SHP77 treated with DMSO at 0.1 percent for 48 hours (cell line): Measurements from ENCODE around the gene CSTPP1.
"Not testable (repeated sequence)": the region's sequence is repeated elsewhere in the genome, so short reads cannot be mapped to it uniquely, and the experiment has no call there.

ENCODE experiments used
- DNase-seq: peaks from one replicate; lab custom pipeline; 2025; lab: John Stamatoyannopoulos, UW

The CSTPP1 gene

DNA sequence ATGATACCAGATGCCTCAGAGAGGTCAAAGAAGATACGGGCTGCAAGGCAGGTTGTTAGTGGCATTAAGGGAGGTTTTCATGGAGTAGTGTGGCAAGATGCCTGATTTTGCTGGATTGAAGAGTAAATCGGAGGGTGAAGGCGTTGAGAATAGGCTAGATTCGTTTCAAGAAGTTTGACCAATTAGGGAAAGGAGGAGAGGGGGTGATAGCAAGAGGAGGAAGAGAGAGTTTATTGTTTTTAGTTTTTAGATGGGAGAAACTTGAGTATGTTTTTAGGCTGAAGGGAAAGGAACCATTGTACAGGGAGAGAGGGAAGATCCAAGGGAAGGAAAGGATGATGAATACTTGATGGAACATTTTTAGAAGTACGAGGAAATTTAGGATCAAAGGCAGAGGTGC lies 16.5 kb downstream of the CSTPP1 start:
- DNase-seq = no peak

DNA sequence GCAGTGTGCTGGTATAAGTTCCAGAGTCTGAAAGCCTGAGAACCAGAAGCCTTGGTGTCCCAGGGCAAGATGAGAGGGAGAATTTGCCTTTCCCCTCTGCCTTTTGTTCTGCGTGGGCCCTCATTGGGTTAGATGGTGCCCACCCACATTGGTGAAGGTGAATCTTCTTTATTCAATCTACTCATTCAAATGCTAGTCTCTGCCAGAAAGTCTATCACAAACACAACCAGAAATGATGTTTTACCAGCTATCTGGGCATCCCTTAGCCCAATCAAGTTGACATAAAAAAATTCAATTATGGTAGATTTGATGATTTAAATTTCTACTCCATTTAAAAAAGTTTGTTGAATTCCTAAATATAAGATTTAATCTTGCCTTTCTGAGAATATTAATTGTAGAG lies 22.2 kb downstream of the CSTPP1 start:
- no peak for DNase-seq

DNA sequence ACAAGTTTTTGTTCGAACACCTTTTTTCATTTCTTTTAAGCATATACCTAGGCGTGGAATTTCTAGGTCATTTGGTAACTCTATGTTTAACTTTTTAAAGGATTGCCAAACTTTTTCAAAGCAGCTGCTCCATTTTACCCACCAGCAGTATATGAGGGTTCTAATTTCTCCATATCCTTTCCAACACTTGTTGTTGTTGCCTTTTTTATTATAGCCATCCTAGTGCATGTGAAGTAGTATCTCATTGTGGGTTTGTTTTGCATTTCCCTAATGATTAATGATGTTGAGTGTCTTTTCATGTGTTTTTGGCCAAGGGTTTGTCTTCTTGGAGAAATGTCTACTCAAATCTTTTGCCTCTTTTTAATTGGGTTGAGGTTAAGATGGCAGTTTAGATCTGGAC lies 24.5 kb downstream of the CSTPP1 start:
- DNase-seq = no peak

DNA sequence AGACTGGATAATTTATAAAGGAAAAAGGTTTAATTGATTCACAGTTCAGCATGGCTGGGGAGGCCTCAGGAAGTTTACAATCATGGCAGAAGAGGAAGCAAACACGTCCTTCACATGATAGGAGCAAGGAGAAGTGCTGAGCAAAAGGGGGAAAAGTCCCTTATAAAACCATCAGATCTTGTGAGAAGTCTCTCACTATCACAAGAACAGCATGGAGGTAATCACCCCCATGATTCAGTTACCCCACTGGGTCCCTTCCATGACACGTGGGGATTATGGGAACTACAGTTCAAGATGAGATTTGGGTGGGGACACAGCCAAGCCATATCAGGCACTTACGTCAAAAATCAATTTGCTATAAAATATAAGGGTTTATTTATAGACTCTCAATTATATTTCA lies 25.3 kb downstream of the CSTPP1 start:
- DNase-seq = not testable (repeated sequence)

DNA sequence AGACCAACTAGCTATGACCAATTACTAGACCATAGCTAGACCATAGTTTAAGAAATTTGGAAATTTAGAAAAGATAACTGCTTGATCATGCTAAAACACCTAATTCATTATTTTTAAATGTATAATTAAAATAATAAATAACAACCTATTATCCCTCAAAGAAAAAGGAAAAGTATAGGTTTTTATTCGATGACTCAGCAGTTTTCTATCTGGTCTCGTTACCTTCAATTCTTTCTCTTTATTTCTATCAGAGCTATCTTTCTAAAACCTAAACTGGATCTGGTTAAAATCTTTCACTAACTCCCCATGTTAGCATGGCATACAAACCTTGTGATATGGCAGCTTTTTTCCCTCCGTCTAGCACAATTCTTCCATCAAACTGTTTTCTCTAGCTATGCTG lies 27.3 kb downstream of the CSTPP1 start:
- DNase-seq = no peak

DNA sequence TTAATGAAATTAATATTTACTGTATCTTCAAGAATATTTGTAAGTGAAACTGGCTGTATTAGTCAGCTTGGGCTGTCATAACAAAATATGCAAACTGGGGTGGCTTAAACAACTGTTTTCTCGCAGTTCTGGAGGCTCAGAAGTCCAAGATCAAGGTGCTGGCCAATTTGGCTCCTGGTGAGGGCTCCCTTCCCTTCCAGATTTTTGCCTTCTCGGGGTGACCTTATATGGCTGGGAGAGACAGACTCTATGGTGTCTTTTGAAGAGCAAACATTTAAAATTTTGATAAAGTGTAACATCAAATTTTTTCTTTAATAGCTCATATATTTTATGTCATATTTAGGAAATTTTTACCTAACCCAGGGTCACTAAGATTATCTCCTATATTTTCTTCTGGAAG lies 30.2 kb downstream of the CSTPP1 start:
- no peak for DNase-seq

DNA sequence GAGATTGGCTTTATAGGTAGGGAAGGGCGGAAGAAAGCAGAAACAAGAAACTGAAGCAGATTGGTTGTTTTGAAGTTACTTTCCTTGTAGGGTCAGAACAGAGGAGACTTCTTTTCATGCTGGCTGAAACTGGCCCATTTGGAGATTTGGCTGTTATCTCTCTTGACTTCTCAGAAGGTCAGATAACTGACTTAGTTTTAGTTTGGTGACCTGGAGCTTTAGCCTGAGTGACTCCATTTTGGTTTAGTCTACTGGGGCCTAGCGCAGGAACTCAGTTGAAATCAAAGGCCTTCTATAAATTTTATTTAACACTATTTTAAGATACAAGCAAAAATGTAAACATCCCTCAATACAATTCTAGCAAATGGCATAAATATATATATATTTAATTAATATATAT lies 31.4 kb downstream of the CSTPP1 start:
- DNase-seq = no peak

DNA sequence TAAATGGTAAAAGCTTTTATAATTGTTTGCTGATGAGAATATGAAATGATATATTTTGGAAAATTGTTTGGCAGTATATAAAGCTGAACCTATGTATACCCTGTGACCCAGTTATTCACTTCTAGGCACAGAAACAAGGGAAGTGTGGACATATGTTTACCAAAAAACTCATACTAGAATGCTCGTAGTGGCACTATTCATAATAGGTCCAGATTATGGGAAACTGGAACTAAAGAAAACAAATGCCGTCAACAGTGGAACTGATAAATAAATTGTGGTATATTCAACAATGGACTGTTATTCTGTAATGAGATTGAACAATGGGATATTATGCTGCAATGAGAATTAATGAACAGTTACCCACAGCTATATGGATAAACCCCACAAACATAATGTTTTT lies 32.8 kb downstream of the CSTPP1 start:
- no peak for DNase-seq

DNA sequence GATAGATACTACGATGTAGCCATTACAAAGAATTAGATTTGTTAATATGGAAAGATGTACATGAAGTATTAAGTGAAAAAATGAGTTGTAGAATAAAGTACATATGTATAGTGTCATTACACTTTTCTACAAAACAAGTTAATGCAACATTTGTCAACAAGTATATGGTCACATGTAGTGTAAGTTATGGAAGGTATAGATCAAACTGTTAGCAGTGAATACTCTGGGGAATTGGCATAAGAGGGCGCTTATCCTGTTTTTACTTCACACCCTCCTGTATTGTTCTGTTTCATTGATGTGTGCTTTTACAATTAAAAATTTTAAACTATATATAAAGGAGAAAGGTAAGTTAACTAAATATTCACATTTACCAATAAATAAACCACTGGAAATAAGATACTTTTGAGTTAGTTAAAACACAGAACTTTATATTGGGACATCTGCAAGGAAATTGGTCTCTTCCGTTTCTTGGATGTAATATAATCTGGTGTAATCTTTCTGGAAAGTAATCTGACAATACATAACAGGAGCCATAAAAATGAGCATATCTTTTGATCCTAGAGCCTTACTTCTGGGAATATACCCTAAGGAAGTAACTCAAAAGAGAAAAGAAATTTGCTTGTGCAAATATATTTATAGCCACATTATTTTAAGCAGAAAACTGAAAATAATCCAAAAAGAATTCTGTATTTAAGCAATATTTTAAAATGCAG lies 34.5 kb downstream of the CSTPP1 start:
- DNase-seq = no peak

DNA sequence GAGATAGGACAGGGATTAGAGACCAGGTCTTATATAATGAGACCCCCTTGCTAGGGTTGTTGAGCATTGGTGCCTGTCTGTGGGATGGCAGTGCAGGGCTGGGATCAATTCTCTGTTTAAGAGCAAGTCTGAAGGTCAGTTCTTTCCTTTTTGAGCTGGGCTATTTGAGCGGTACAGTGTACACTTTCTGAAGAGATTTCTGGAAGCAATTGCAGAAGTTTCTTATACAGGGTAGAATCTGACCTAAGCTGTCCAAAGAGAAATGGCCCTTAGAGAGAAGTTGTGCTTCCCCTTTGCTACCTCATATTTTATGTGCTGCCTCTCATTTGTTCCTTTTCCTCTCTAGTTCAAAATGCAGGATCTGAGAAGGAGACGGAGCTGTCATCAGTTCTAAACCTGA lies 35.8 kb downstream of the CSTPP1 start:
- no peak for DNase-seq

DNA sequence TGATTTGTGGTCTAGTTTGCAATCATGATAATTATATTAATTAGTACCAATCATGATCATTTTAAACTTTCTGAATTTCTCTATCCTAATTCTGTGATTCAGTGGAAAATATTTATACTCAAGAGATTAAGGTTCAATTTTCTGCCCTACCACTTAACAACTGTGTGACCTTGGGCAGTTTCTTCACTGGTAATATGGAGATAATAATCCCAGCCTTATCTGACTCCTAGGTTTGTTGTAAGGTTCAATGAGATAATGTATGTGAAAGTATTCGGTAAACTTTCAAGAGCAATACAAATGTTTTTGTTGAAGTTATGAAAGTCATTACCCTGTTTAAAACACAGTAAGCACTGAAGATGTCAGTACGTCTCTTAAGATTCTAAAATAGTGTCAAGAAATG lies 36.3 kb downstream of the CSTPP1 start:
- DNase-seq = no peak

DNA sequence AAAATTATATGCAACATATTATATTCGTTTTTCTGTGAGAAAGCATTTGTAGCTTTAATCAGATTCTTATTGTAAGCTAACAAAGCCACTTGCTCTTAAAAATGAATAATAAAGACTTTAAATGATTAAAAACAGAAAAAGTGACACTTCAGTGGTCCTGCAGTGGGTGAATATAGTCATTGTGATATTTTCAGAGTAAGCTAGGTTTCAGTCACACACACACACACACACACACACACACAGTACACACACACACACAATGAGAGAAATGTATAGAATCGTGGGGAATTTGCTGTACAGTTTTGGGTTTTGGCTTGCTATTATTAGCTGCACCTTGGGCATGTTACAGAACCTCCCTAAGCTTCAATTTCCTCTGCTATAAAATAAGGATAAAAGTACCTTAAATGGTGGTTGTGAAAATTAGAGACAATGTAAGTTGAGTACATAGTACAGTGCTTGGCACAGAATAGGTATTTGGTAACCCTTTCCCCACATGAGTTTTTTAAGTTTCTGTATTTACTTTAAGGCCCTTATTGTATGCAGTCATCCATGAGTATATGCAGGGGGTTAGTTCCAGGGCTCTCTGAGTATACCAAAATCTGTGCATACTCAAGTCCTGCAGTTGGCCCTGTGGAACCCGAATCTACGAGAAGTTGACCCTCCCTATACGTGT lies 39.8 kb downstream of the CSTPP1 start:
- no peak for DNase-seq

DNA sequence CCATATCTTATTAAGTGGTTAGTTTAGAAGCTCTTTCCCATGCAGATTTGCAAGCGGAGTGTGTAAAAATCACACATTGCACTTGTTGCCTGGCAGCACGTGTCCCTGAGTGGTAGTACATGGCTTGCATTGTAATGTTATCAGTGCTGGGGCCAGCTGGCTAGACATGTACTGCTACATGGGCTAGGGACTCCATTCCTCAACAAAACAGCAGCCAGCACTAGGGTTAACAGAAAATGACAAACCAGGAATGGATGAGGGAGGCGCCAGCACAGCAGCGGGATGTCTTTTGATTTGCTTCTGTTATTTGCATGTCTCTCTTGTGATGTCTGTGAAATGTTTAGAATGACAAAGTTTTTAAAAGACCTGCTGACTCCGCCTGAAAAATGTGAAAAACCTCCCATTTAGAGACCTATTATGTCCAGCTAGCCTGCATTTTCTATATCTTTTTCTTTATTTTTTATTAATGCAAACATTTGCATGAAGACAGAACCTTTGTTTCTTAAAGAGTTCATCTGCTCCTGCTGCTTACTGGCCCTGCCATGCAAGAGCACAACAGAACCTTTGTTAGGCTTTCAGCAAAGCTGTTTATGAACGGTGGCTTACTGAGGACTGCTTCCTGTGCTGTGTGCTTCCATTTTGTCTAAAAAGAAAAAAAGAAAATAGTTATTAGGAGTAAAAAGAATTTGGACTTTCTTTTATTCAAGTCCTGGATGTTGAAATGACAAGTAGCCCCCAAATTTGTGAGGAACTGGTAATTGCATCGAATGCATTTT lies 40.7 kb downstream of the CSTPP1 start:
- no peak for DNase-seq

DNA sequence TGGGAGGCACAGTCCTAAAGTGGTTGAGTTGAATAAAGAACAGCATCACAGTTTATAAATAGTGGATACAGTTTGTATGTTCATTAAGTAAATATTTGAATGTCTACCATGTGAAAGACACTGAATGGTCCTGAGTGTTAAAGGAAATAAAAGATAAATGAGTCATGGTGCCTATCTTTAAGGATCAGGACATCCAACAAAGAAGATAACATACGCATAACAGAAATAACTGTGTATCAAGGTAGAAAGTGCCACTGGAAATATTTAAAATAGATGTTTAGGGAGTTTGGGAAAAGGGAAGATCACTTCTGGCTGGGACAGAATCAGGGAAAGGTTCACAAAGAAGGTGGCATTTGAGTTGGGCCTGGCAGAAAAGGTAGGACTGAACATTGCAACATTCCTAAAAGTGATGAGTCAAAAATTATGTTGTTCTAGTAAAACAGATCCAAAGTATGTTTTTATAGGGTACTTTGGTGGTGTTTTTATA lies 41.5 kb downstream of the CSTPP1 start:
- peak; percentile 43 for DNase-seq

DNA sequence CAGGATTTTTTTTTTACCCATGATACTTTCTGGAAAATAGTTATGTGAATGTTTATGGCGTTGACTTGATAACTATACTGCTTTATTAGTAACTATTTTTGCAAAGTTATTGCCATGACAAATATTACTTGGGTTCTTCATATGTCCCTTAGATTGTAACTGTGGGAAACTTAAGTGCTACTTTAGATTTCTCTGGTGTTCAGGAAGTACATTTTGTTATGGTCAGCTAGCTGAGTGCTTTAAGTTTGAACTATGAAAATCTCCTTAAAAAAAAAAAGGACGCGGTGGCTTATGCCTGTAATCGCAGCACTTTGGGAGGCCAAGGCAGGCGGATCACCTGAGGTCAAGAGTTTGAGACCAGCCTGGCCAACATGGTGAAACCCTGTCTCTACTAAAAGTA lies 42.8 kb downstream of the CSTPP1 start:
- no peak for DNase-seq

DNA sequence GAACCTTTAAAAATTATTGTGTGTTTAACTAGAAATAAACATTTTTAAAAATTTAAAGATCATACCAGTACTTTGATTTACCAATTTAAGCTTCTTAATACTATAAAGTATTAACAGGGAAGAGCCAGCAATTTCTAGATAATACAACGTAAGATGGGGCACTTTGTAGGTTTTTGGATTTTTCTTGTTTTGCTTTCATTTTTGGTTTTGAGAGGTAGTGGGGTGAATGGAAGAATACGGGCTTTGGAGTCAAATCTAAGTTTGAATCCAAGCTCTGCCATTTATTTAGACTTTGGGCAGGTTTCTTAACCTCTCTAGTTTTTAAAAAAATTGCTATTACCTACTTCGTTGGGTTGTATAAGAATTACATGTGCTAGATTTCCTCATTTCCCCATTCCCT lies 44.9 kb downstream of the CSTPP1 start:
- no peak for DNase-seq

DNA sequence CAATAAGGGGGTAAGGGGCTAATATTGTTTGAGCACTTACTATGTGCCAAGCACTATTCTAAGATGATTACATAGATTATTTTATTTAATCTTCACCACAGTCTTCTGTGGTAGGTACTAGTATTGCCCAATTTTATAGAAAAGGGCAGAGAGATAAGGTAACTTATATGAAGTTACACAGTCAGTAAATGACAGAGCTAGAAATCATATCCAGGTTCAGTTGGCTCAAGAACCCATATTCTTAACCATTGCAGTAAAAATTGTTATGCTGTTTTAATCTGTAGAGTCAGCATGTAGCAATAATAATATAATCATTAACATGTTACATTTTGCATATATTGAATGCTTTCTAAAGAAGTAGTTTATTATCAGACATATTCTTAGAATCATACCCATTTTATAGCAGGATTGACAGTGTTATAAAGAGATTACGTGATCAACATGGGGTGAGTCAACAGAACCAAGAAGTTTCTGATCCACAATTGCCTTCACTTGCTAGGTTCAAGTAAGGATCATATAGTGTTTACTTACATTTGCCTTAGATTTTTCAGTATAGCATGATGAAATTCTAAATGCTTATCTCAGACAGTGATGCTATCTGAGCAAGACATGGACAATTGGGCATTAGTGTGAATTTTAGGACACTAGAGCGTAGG lies 46.4 kb downstream of the CSTPP1 start:
- no peak for DNase-seq

DNA sequence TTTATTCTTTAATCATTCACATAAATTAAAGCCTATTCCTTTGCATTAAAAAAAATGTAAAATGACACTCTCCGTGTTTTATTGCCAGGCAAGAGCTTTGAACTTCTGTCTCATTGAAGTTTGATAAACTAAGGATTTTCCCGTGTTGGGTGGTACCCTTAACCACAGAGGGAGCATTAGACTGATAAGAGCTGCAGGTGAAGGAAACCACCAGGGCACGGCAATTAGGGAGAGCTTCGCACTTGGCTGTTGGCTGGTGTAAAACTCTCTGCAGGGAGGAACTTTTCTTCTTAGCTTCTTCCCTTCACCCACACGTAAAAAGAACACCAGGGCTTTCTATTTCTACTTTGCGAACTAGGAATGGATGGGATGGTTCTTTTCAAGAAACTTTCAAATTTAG lies 47.0 kb downstream of the CSTPP1 start:
- no peak for DNase-seq

DNA sequence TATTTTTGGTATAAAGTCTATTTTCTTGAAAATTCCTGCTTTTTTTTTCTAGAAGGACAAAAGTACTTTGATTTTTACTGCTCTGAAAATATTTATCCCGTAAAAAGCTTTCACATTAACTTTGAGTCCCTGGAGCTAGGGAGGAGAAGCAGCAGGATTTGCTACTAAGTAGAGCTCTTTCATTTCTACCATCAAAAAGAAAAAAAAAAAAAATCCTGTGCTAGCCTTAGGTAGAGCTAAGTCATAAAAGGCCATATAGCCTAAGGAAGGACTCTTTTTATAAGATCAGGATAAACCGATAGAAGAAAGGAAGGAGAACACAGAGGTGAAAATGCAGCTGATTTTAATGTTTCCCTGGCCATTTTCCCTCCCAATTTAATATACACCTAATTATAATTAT lies 48.0 kb downstream of the CSTPP1 start:
- no peak for DNase-seq

DNA sequence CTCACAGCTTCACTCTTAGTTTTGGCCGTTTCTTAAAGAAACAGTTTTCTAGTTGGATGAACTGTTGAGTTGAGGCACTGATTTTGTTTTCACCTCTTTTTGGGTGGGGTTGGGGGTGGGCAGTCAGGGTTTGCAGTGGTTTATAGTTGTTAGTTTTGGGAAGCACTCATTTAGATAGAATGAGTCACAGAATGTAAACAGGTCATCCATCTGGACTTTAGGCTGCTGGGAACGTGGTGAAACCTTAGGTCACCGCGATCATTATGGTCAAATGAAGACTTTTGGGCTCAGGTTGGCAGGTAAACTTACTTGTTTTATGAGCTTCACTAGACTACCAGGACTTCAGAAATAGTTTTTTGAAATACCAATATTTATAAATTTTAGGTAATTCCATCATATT lies 48.4 kb downstream of the CSTPP1 start:
- DNase-seq = no peak

DNA sequence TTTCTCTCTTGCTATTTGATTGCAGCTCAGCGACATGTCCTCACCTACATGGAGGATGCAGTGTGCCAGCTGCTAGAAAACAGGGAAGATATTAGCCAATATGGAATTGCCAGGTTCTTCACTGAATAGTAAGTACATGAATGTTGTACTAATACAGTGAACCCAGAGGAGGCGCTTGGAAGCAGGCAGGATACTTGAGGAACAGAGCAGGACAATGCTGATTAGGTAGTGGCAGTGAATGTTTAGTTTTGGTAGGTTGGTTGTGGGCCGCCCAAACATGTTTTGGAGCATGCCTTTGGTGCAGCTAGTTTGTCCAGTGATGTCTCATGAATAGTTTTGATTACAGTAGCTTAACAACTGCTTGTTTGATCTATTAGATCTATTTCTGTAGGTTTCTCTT lies 50.6 kb downstream of the CSTPP1 start:
- DNase-seq = no peak

DNA sequence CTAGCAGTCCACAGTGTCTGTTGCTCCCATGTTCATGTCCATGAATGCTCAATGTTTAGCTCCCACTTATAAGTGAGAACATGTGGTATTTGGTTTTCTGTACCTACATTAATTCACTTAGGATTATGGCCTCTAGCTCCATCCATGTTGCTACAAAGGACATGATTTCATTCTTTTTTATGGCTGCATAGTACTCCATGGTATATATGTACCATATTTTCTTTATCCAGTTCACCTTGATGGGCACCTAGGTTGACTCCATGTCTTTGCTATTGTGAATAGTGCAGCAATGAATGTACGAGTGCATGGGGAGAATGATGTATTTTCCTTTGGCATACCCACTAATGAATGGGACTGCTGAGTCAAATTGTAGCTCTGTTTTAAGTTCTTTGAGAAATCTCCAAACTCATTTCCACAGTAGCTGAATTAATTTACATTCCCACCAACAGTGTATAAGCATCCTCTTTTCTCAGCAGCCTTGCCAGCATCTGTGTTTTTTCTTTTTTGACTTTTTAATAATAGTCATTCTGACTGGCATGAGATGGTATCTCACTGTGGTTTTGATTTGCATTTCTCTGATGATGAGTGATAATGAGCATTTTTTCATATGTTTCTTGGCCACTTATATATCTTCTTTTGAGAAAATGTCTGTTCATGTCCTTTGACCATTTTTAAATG lies 53.4 kb downstream of the CSTPP1 start:
- DNase-seq = not testable (repeated sequence)
